Lung (tissue), 12 donors: Measurements from ENCODE around the gene PSMD12. TPM values are rescaled to one million over a fixed set of nuclear protein-coding genes. Genes with fewer than 3 reads are reported as not detected.

Source experiments
- ATAC-seq: fragments of 200-7000 bp; cut with Tn5 transposase; one replicate; pipeline ENCODE4 v1.9.1; 2020; ENCODE audit warnings: moderate number of reproducible peaks; ENCODE audit not compliant: insufficient read depth, low FRiP score
- DNase-seq, 3 donors: peaks; one replicate each; pipeline ENCODE4 v3.0.0-alpha.2; 2013 to 2017
- H3K27ac ChIP-seq, 2 donors: one replicate each; pipeline ENCODE4 v1.5.1; 2013; ENCODE audit warnings: mild to moderate bottlenecking in 2 of 2, moderate library complexity in 2 of 2, control low read depth in 1 of 2, inconsistent platforms in 1 of 2, low read depth in 1 of 2, low read length in 1 of 2
- H3K27me3 ChIP-seq, 3 donors: one replicate each; pipeline ENCODE4 v1.5.1; 2013; ENCODE audit warnings: low read length in 2 of 3; ENCODE audit not compliant: control insufficient read depth in 3 of 3, insufficient read depth in 3 of 3
- H3K36me3 ChIP-seq, 4 donors: one replicate each; pipeline ENCODE4 v1.5.1; 2013; ENCODE audit warnings: low read length in 4 of 4, mild to moderate bottlenecking in 1 of 4, moderate library complexity in 1 of 4; ENCODE audit not compliant: control insufficient read depth in 4 of 4, insufficient read depth in 4 of 4
- H3K4me1 ChIP-seq, 5 donors: one replicate each; pipeline ENCODE4 v1.5.1; 2013; ENCODE audit warnings: low read length in 5 of 5, mild to moderate bottlenecking in 2 of 5, moderate library complexity in 1 of 5; ENCODE audit not compliant: control insufficient read depth in 5 of 5, insufficient read depth in 5 of 5
- H3K4me3 ChIP-seq: one replicate; pipeline ENCODE4 v1.5.1; 2013; ENCODE audit warnings: mild to moderate bottlenecking, control low read depth, moderate library complexity
- H3K9ac ChIP-seq, 2 donors: one replicate each; pipeline ENCODE4 v1.5.1; 2013; ENCODE audit warnings: low read length in 2 of 2, control low read depth in 1 of 2; ENCODE audit not compliant: insufficient read depth in 1 of 2
- H3K9me3 ChIP-seq, 4 donors: one replicate each; pipeline ENCODE4 v1.5.1; 2013; ENCODE audit warnings: low read length in 3 of 4, mild to moderate bottlenecking in 1 of 4, moderate library complexity in 1 of 4; ENCODE audit not compliant: control insufficient read depth in 4 of 4, insufficient read depth in 3 of 4
- CTCF ChIP-seq: IDR thresholded peaks from 2 replicates; pipeline ENCODE4 v1.5.1; 2012; ENCODE audit warnings: mild to moderate bottlenecking; ENCODE audit errors: control extremely low read depth, extremely low read depth
- WGBS, 2 donors: extraction: QIAGEN DNeasy Blood & Tissue Kit; methylation state at CpG; one replicate each; pipeline ENCODE4 v1.1.7; 2013; 5-methylcytosine and 5-hydroxymethylcytosine counted together
- polyA plus RNA-seq, 2 donors: library from polyadenylated mRNA; stranded (reverse); fragments of 200-250 nt; gene quantifications; one replicate each; pipeline ENCODE4 v1.2.1, GENCODE V29; 2013
- total RNA-seq, 2 donors: library from RNA; depleted of rRNA in 1 of 2; stranded (reverse); fragments of >200 nt in 1 of 2; gene quantifications; one replicate each; pipeline ENCODE4 v1.2.1, GENCODE V29; 2014 to 2021
- donor health status: control.
- donor health status: control.
- donor health status: Bipolar disorder and iron deficiency.
- donor health status: healthy.
- donor health status: DM: yes; HTN: yes; CAD: no.

Gene PSMD12
- total and polyA plus RNA-seq, 4 donors = 27.3 to 47.8 (median 37.2) TPM

- DNase-seq = no peak
- Histone ChIP-seq H3K4me3 (no peak overlapping the region), H3K27ac (no peak overlapping the region), H3K9ac (no peak overlapping the region), H3K27me3 (no peaks in the 10 kb centered on the region), H3K36me3 (peaks cover 0 to 3% (median under 1%) of the 10 kb centered on the region in 4 donors), H3K9me3 (no peaks in the 10 kb centered on the region), H3K4me1 (peaks cover 3 to 8% (median 8%) of the 10 kb centered on the region in 5 donors)
- TF ChIP-seq CTCF = no peak
- ATAC-seq = no peak
These were observed 3.3 kb upstream of the PSMD12 start for GRCh38 chr17:67369676-67370075.

GRCh38 chr17:67365738-67366192, 612 bp downstream of the PSMD12 start:
- H3K36me3 ChIP-seq = peaks cover 0 to 8% (median 3%) of the 10 kb centered on the region in 4 donors
- peak overlapping the region; percentile 61 for H3K4me3 ChIP-seq
- peaks cover 4 to 23% (median 11%) of the 10 kb centered on the region in 5 donors for H3K4me1 ChIP-seq
- ATAC-seq (peak; percentile 10), DNase-seq (peak in 2 of 3 donors; percentile 34 to 50)
- H3K27ac ChIP-seq = peak overlapping the region; percentile 83 to 98
- 0% methylated on average over 11 of the region's 11 CpGs for WGBS, 2 donors
- H3K9me3 ChIP-seq = no peaks in the 10 kb centered on the region
- no peak for TF ChIP-seq CTCF
- H3K27me3 ChIP-seq = no peaks in the 10 kb centered on the region
- peak overlapping the region; percentile 94 to 96 for H3K9ac ChIP-seq

- H3K4me1 ChIP-seq = peaks cover 5 to 23% (median 15%) of the 10 kb centered on the region in 5 donors
- peak overlapping the region; percentile 94 to 96 for H3K9ac ChIP-seq
- no peaks in the 10 kb centered on the region for H3K27me3 ChIP-seq
- no peak for TF ChIP-seq CTCF
- H3K9me3 ChIP-seq = no peaks in the 10 kb centered on the region
- peak overlapping the region; percentile 83 to 98 for H3K27ac ChIP-seq
- DNase-seq (no peak), ATAC-seq (no peak)
- peak overlapping the region; percentile 61 for H3K4me3 ChIP-seq
- H3K36me3 ChIP-seq = peaks cover 0 to 14% (median 7%) of the 10 kb centered on the region in 4 donors
- WGBS, 2 donors = 56 to 63% methylated on average over 26 of the region's 26 CpGs
These were observed 1.3 kb downstream of the PSMD12 start for GRCh38 chr17:67364847-67365737.
